RPMI7951 (cell line): ENCODE measurements around the gene GPX3. TPM values are rescaled to one million over a fixed set of nuclear protein-coding genes. Genes with fewer than 3 reads are reported as not detected.

ENCODE experiments used
- DNase-seq: peaks from one replicate; pipeline ENCODE4 v3.0.0-alpha.2; 2012; ENCODE audit warnings: low read depth
- total RNA-seq: library from RNA; depleted of rRNA; stranded (reverse); fragments of >200 nt; shearing (Covaris generic); gene quantifications from 2 replicates; pipeline ENCODE4 v1.2.3, GENCODE V29; 2014; rRNA removed

GPX3 gene
- total RNA-seq, 1 experiment from 2014 or later: 4.4 TPM

DNA sequence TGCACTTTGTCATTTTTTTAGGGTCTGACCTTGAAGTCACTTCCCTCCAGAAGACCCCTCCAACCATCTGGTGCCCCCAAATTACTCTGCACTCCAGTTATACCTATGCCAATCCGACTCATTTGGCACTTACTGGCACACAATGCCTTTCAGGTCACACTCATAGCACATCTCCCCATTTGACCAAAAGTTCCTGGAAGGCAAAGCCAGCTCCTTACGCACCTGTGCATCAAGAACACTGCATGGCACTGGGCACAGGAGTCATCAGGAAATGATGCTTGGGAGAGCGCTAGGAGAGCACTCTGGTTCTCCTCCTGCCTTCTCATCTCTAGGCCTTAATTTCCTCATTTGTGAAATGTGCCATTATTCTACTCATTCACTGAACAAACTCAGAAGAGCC, 57.6 kb downstream of the GPX3 start:
- DNase-seq: no peak

Other genes with a start within 250 kb of the GPX3 start
- 150 and 175 TPM in 2 replicates for gene SMIM3, start 241.8 kb upstream of the GPX3 start, total RNA-seq
- gene IRGM, start 174.1 kb upstream of the GPX3 start, total RNA-seq: not detected in 2 replicates
- gene ZNF300, start 115.6 kb upstream of the GPX3 start, total RNA-seq: 6.4 and 7.7 TPM in 2 replicates
- gene TNIP1, start 60.4 kb downstream of the GPX3 start, total RNA-seq: 96.2 and 106 TPM in 2 replicates
- 273 and 335 TPM in 2 replicates for gene ANXA6, start 137.2 kb downstream of the GPX3 start, total RNA-seq
- 0.78 and 1.3 TPM in 2 replicates for gene CCDC69, start 203.5 kb downstream of the GPX3 start, total RNA-seq
- gene GM2A, start 232.6 kb downstream of the GPX3 start, total RNA-seq: 13.3 and 15.5 TPM in 2 replicates